ENCODE results near the gene ZMYND10.
"Not testable (repeated sequence)": the region's sequence is repeated elsewhere in the genome, so short reads cannot be mapped to it uniquely, and the experiment has no call there.

The ZMYND10 gene

DNA sequence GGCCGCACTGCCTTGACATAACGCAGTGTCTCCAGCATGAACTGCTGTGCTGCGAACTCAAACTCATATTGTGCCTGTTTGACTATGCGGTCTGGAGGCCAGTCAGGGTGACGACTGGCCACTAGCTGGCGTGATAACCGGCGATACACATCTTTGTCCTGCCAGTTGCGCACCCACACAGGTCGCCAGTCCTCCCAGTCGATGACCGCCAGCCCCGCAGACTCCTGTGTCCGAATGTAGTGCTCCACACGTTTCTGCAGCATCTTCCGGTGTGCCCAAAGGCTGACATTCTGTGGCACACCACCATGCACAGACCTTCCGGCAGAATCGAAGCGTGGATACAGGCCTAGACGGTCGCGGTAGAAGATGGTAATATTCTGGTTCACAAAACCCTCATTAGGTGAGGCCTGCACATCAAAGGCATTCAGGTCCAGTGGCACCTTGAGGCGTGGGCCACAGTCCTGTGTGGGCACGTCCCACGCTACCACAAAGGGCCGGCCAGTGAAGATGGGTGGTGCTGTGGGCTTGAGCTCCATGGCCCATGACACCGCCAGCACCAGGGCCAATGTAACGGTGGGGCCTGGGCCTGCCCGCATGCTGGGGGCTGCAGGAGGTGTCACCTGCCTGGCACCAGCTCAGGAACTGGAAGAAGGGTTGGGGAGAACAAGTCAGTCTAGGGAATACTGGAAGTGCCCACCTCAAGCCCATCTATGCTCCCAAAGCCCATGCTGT lies 25.5 kb downstream of the ZMYND10 start:
- Mint-ChIP-seq H3K27ac (no peak overlapping the region), H3K4me1 (peaks cover 33% of the 10 kb centered on the region)
- DNase-seq = no peak

DNA sequence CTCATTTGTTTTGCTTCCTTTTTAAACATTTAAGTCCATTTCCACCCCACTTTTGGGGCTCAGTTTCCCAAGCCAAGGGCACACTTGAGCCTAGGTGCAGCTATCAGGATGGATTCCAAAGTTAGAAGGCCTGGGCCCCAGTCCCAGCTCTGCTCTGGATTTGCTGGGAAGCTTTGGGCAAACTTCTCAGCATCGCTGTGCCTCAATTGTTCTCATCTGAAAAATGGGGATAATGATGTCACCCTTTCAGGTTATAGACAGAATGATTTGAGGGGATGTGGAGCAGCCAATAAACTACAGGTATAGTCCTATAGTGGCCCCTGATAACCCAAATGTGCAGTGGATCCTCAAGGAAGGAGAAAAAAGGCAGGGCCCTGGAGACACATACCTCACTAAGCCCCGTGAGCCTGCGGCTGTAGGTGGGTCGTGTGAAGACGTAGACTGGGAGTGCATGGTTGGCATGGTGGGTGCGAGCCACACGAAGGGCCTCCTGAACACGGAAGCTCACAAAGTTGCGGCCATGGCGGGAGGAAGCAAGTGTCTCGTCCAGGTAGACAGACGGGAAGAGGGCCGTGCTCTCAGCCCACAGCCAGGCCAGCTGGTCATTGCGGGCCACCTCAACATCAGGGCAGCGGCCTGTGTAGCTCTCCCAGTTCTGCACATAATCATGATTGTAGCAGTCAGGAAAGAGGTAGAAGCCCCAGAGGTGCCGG lies 26.2 kb downstream of the ZMYND10 start:
- Mint-ChIP-seq H3K9me3 (no peaks in the 10 kb centered on the region), H3K27me3 (no peaks in the 10 kb centered on the region), H3K4me3 (no peak overlapping the region), H3K27ac (no peak overlapping the region), H3K4me1 (peaks cover 34% of the 10 kb centered on the region), H3K36me3 (ENCODE audit: low read depth) (peaks cover 5% of the 10 kb centered on the region)
- no peak for ATAC-seq
- no peak for DNase-seq

More for the DNA sequence above, 25.5 kb downstream of the ZMYND10 start:
- Mint-ChIP-seq H3K4me3 (peak overlapping the region; percentile 87), H3K27me3 (no peaks in the 10 kb centered on the region), H3K36me3 (ENCODE audit: low read depth) (peaks cover 5% of the 10 kb centered on the region), H3K9me3 (no peaks in the 10 kb centered on the region)
- ATAC-seq = no peak

GRCh38 chr3:50318615-50319014 lies 26.9 kb downstream of the ZMYND10 start:
- Mint-ChIP-seq H3K27me3 (no peaks in the 10 kb centered on the region), H3K4me3 (no peak overlapping the region), H3K4me1 (peaks cover 34% of the 10 kb centered on the region), H3K9me3 (no peaks in the 10 kb centered on the region), H3K27ac (no peak overlapping the region), H3K36me3 (ENCODE audit: low read depth) (peaks cover 5% of the 10 kb centered on the region)
- no peak for DNase-seq
- ATAC-seq = no peak

DNA sequence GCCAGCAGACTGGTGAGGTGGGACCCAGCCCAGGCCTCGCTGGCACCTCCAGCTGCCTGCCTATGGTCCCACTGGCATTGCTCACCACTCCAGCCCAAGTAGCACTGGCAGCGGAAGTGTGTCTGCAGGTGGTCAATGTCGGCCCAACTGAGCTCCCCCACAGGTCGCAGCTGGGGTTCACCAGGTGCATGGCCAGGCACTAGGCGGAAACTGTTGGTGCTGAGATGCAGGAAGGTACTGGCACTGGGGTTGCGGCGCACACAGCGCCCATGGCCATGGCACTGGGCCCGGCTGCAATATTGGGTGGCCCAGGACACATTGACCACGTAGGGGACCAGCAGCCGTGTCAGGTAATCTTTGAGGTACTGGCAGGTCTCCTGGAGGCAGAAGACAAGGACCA lies 27.4 kb downstream of the ZMYND10 start:
- Mint-ChIP-seq H3K27me3 (no peaks in the 10 kb centered on the region), H3K4me3 (no peak overlapping the region), H3K36me3 (ENCODE audit: low read depth) (peaks cover 5% of the 10 kb centered on the region), H3K4me1 (peaks cover 34% of the 10 kb centered on the region), H3K27ac (no peak overlapping the region), H3K9me3 (no peaks in the 10 kb centered on the region)
- DNase-seq = no peak
- no peak for ATAC-seq

GRCh38 chr3:50317300-50317699 lies 28.2 kb downstream of the ZMYND10 start:
- H3K4me1 Mint-ChIP-seq = peaks cover 34% of the 10 kb centered on the region
- no peak for DNase-seq

DNA sequence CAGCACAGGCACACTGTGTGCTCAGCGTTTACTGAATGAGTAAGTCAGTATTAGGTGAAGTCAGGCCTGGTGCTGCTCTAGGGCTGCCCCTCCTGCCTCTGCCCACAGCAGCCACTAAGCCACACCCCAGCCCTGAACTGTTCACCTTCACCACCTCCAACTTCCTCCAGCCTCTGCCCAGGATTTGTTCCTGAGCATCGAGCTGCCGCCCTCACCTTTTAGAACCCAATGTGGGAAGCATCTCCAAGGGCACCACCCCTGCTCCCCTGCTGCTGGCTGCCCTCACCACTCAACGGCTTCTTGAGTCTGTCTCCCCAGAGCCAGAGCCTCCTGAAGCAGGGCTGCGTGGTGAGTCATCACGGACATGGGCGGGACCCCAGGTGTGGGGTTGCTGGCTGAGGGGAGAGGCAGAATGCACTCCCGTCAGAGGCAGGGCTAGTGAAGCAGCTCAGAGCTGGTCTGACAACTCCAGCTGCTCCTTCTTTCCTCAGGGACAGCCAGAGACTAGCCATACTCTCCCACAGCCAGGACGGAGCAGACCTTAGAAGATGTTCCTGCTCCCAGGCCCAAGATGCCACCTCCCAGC lies 28.8 kb downstream of the ZMYND10 start:
- Mint-ChIP-seq H3K36me3 (ENCODE audit: low read depth) (peaks cover 5% of the 10 kb centered on the region), H3K27ac (peak overlapping the region; percentile 47), H3K9me3 (no peaks in the 10 kb centered on the region), H3K4me1 (peaks cover 34% of the 10 kb centered on the region), H3K27me3 (no peaks in the 10 kb centered on the region), H3K4me3 (no peak overlapping the region)
- DNase-seq = peak; percentile 52
- ATAC-seq = peak; percentile 47

More at GRCh38 chr3:50317300-50317699, 28.2 kb downstream of the ZMYND10 start:
- no peaks in the 10 kb centered on the region for H3K27me3 Mint-ChIP-seq
- no peak overlapping the region for H3K4me3 Mint-ChIP-seq
- H3K9me3 Mint-ChIP-seq = no peaks in the 10 kb centered on the region
- no peak for ATAC-seq
- H3K27ac Mint-ChIP-seq = no peak overlapping the region
- peaks cover 5% of the 10 kb centered on the region for H3K36me3 Mint-ChIP-seq (ENCODE audit: low read depth)

GRCh38 chr3:50314816-50315215 lies 30.7 kb downstream of the ZMYND10 start:
- ATAC-seq = no peak
- no peak for DNase-seq
- Mint-ChIP-seq H3K36me3 (ENCODE audit: low read depth) (peaks cover 6% of the 10 kb centered on the region), H3K4me3 (no peak overlapping the region), H3K9me3 (no peaks in the 10 kb centered on the region), H3K27ac (no peak overlapping the region), H3K4me1 (peaks cover 26% of the 10 kb centered on the region), H3K27me3 (no peaks in the 10 kb centered on the region)

- Mint-ChIP-seq H3K36me3 (ENCODE audit: low read depth) (peaks cover 10% of the 10 kb centered on the region), H3K9me3 (no peaks in the 10 kb centered on the region), H3K4me3 (no peak overlapping the region), H3K4me1 (peaks cover 23% of the 10 kb centered on the region), H3K27ac (no peak overlapping the region), H3K27me3 (no peaks in the 10 kb centered on the region)
- ATAC-seq (no peak), DNase-seq (no peak)
These were observed 31.2 kb downstream of the ZMYND10 start for GRCh38 chr3:50314342-50314741.

GRCh38 chr3:50312041-50312440 lies 33.5 kb downstream of the ZMYND10 start:
- peaks cover 11% of the 10 kb centered on the region for H3K36me3 Mint-ChIP-seq (ENCODE audit: low read depth)
- peaks cover 11% of the 10 kb centered on the region for H3K4me1 Mint-ChIP-seq
- not testable (repeated sequence) for H3K9me3 Mint-ChIP-seq, H3K4me3 Mint-ChIP-seq, DNase-seq, H3K27me3 Mint-ChIP-seq, H3K27ac Mint-ChIP-seq, ATAC-seq

DNA sequence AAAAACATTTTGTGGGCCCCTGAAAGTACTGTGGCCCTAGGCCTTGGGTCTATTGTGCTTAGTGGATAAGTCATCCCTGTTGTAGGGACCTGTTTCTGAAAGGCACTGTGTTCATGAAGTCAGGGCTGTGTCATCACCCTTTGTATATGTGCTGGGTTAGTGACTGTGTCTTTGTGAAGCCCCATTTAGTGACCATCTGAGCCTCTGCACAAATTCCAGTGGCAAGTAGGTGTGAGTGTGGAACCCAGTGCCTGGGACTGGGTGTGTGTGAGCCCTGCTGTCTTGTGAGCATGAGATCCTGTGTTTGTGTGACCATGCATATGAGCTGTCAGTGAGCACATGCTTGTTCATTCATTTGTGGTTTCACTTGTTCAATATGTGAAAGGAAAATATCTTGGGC lies 40.9 kb downstream of the ZMYND10 start:
- H3K36me3 Mint-ChIP-seq (ENCODE audit: low read depth) = peaks cover 5% of the 10 kb centered on the region
- H3K27me3 Mint-ChIP-seq = no peaks in the 10 kb centered on the region
- no peak overlapping the region for H3K4me3 Mint-ChIP-seq
- DNase-seq (peak; percentile 2), ATAC-seq (peak; percentile 48)
- no peaks in the 10 kb centered on the region for H3K9me3 Mint-ChIP-seq
- H3K4me1 Mint-ChIP-seq = peaks cover 19% of the 10 kb centered on the region
- no peak overlapping the region for H3K27ac Mint-ChIP-seq

DNA sequence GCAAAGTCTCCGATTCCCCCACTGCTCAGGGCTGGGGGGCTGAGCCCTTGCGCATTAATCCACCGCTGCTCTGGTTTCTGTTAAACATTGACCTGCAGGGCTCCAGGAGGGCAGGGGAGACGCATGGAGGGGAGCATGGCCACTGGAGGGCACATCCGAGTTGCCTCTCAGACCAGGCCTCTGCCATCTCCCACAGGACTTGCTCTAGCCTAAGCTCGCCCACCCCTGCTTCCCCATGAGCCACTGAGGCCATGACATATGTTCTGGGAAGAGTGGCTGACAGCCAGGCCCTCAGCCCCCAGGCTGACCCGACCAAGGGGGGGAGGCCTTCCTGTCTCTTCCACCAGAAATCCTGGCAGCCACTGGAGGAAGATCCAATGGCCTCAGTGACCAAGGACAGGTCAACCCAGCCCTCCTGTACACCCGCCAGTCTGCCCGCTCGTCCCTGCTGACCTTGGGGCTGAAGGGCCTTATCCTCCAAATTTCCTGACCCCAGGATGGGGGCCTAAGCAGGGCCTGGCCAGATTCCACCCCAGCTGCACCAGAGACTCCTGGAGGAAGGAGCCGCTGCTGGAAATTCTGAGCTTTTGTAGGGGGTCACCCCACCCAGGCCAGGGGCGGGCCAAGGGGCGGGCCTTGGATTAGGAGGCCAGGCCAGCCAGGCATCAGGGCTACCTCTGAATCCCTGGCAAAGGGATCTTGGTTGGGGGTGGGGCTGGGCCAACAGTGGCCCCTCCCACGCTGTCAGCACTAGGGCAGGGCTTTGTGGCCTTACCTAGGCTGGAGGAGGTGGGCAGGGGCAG lies 42.3 kb downstream of the ZMYND10 start, which contains the start of gene HYAL1:
Gene HYAL1, minus strand, starts transcription at position 562 of the 803 bp plus-strand sequence. CDS start 618 bp downstream, outside the sequence.
- Mint-ChIP-seq H3K4me1 (peaks cover 24% of the 10 kb centered on the region), H3K4me3 (no peak within 1 kb of the TSS), H3K27ac (no peak within 1 kb of the TSS), H3K36me3 (ENCODE audit: low read depth) (no peaks in the 10 kb centered on the region), H3K9me3 (no peaks in the 10 kb centered on the region), H3K27me3 (no peaks in the 10 kb centered on the region)
- DNase-seq = peak; percentile 3
- ATAC-seq = no peak

DNA sequence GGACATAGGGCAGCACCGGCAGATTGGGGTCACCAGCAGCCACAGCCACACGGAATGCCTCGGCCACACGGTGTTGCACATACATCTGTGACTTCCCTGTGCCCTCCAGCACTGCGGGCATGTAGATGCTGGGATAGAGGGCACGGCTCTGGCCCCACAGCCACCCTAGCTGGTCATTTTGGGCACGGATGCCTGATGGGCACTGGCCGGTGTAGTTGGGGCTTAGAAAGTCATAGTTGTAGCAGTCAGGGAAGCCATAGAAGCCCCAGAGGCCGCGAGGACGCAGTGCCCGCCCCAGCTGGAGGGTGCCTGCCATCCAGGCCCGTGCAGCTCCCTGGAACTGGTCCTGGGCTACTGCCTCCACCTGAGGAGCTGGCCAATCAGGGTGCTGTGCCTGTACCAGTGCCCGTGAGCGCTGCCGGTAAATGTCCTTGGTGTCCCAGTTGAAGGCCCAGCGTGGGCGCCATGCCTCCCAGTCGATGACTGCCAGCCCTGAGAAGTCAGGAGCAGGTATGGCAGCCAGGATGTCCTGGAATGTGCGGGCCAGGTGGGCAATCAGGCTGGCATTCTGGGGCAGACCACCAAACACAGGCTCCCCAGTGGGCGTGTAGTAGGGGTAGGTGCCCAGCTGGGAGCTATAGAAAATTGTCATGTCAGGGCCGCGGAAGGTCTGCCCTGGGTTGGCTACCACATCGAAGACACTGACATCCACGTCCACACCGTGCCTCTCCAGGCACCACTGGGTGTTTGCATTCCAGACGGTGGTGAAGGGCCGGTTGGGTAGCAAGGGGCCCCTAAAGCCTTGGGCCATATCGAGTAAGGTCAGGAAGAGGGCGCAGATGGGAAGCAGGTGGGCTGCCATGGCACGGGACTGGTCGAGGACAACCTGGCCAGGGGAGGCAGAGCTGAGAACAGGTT lies 43.2 kb downstream of the ZMYND10 start:
- Mint-ChIP-seq H3K27ac (no peak overlapping the region), H3K4me1 (peaks cover 29% of the 10 kb centered on the region), H3K4me3 (no peak overlapping the region), H3K36me3 (ENCODE audit: low read depth) (no peaks in the 10 kb centered on the region), H3K9me3 (no peaks in the 10 kb centered on the region), H3K27me3 (no peaks in the 10 kb centered on the region)
- ATAC-seq (no peak), DNase-seq (no peak)

DNA sequence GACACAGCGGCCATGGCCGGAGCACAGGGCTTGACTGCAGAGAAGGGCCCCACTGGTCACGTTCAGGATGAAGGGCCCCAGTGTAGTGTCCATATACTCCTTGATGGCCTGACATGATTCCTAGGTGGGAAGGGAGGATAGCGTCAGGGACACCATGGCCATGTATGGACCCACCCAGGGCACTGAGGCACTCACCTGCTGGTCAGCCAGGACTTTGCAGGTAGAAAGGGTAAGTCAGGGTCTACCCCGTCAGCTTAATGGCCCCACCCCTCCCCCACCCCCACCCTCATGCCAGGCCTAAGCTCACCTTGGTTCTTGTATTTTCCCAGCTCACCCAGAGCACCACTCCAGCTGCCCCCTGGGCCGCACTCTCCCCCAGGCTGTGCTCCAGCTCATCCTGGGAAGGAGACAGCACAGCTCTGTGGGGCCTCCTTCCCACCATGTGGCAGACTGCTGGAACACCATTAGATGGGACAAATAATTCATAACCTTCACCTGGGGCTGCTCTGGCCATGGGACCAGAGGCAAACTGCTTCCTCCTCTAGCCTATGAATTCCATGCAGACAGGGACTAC lies 44.8 kb downstream of the ZMYND10 start:
- Mint-ChIP-seq H3K4me1 (peaks cover 29% of the 10 kb centered on the region), H3K27ac (peak overlapping the region; percentile 91), H3K9me3 (no peaks in the 10 kb centered on the region), H3K4me3 (peak overlapping the region; percentile 99), H3K36me3 (ENCODE audit: low read depth) (no peaks in the 10 kb centered on the region), H3K27me3 (no peaks in the 10 kb centered on the region)
- DNase-seq (no peak), ATAC-seq (no peak)

All from activated naive CD8-positive, alpha-beta T cell treated with anti-CD3 and anti-CD28 coated beads, Interleukin-2, amount 50 U/mL, for 24 hours (primary cell).